Natural killer cell (primary cell): ENCODE results near the gene CEP170B. TPM values are rescaled to one million over a fixed set of nuclear protein-coding genes. Genes with fewer than 3 reads are reported as not detected.
"Not testable (repeated sequence)": the region's sequence is repeated elsewhere in the genome, so short reads cannot be mapped to it uniquely, and the experiment has no call there.

Experiments used
- ATAC-seq, 3 donors: fragments of 150-1000 bp in 2 of 3; fragments of 200-7000 bp in 1 of 3; cut with Tn5 transposase; 1 replicate in 1 of 3; 2 replicates in 2 of 3; pipeline ENCODE4 v1.10.0; 2021; ENCODE audit warnings: mild to moderate bottlenecking in 2 of 3, moderate library complexity in 2 of 3
- DNase-seq, 2 donors: peaks; one replicate each; pipeline versions ENCODE4 v3.0.0 to v3.0.0-alpha.2; 2013 to 2021; ENCODE audit warnings: mixed read lengths in 1 of 2
- H3K27ac ChIP-seq: one replicate; pipeline ENCODE4 v1.5.1; 2013; ENCODE audit warnings: mild to moderate bottlenecking, low read length
- H3K27me3 ChIP-seq: one replicate; pipeline ENCODE4 v1.6.1; 2013; ENCODE audit warnings: low read length; ENCODE audit not compliant: control insufficient read depth, insufficient read depth
- H3K36me3 ChIP-seq: one replicate; pipeline ENCODE4 v1.6.1; 2013; ENCODE audit warnings: low read length; ENCODE audit not compliant: control insufficient read depth, insufficient read depth
- H3K4me1 ChIP-seq: one replicate; pipeline ENCODE4 v1.6.1; 2013; ENCODE audit warnings: low read length; ENCODE audit not compliant: control insufficient read depth, insufficient read depth
- H3K4me3 ChIP-seq: one replicate; pipeline ENCODE4 v1.5.1; 2013; ENCODE audit warnings: low read length
- H3K9me3 ChIP-seq: one replicate; pipeline ENCODE4 v1.6.1; 2013; ENCODE audit warnings: low read length; ENCODE audit not compliant: control insufficient read depth, insufficient read depth
- H3K27ac Mint-ChIP-seq, 2 donors: one replicate each; pipeline ENCODE4 v1.8.0; 2022; ENCODE audit warnings: mild to moderate bottlenecking in 2 of 2, mixed read lengths in 2 of 2, moderate library complexity in 1 of 2
- H3K27me3 Mint-ChIP-seq, 2 donors: one replicate each; pipeline ENCODE4 v1.8.0; 2022; ENCODE audit warnings: low read depth in 2 of 2, mixed read lengths in 2 of 2
- H3K36me3 Mint-ChIP-seq: one replicate; pipeline ENCODE4 v1.8.0; 2022; ENCODE audit warnings: mixed read lengths
- H3K4me1 Mint-ChIP-seq, 2 donors: one replicate each; pipeline ENCODE4 v1.8.0; 2022; ENCODE audit warnings: mixed read lengths in 2 of 2
- H3K4me3 Mint-ChIP-seq: one replicate; pipeline ENCODE4 v1.8.0; 2022; ENCODE audit warnings: mild to moderate bottlenecking, moderate library complexity, mixed read lengths
- H3K9me3 Mint-ChIP-seq, 2 donors: one replicate each; pipeline ENCODE4 v1.8.0; 2022; ENCODE audit warnings: mixed read lengths in 2 of 2
- WGBS: methylation state at CpG from one replicate; pipeline ENCODE4 v1.1.7; 2013; ENCODE audit warnings: missing lambda C conversion rate; ENCODE audit not compliant: insufficient coverage; 5-methylcytosine and 5-hydroxymethylcytosine counted together
- intact Hi-C: fragments of 100-400 bp; cut with micrococcal nuclease; formaldehyde crosslinking; loops from one replicate; pipeline ENCODE4 v1.14.2; 2022
- total RNA-seq, 4 donors: library from RNA; stranded (reverse); fragments of 120-200 nt in 1 of 4; gene quantifications; one replicate each; pipeline versions ENCODE4 v1.2.3 to v1.2.4, GENCODE V29; 2013 to 2022
- TF ChIP-seq, protein P1 (sequence below): fragments of 200-600 bp; IDR thresholded peaks from one replicate; pipeline ENCODE4 v1.8.0; 2022; ENCODE audit warnings: antibody characterized with exemption

CEP170B gene
- total RNA-seq, 3 donors from 2014 or later (not counting 1 experiment from before 2014, with no cell fraction given), result 0.24 to 0.72 (median 0.30) TPM

DNA sequence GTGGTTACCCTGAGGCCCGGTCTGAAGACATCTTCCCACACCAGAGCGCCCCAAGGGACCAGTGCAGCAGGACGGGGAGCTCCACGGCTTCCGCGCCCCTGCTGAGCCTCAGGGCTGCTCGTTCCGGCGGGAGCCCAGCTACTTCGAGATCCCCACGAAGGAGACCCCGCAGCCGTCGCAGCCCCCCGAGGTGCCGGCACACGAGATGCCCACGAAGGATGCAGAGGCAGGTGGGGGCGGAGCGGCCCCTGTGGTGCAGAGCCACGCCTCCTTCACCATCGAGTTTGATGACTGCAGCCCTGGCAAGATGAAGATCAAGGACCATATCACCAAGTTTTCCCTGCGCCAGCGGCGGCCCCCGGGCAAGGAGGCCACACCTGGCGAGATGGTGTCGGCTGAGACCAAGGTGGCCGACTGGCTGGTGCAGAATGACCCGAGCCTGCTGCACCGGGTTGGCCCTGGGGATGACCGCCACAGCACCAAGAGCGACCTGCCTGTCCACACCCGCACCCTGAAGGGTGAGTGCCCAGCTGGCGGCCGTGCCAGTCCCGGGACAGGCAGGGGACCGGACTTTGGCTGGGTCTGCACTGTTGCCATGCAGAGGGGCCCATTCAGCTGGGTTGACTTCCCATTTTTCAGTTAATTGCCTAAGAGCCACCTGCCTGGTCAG lies 18.1 kb downstream of the CEP170B start:
- DNase-seq (no peak), ATAC-seq (no peak)
- no peak overlapping the region for H3K27ac Mint-ChIP-seq
- no peaks in the 10 kb centered on the region for H3K36me3 Mint-ChIP-seq
- no peaks in the 10 kb centered on the region for H3K27me3 Mint-ChIP-seq
- TF ChIP-seq, protein P1, sequence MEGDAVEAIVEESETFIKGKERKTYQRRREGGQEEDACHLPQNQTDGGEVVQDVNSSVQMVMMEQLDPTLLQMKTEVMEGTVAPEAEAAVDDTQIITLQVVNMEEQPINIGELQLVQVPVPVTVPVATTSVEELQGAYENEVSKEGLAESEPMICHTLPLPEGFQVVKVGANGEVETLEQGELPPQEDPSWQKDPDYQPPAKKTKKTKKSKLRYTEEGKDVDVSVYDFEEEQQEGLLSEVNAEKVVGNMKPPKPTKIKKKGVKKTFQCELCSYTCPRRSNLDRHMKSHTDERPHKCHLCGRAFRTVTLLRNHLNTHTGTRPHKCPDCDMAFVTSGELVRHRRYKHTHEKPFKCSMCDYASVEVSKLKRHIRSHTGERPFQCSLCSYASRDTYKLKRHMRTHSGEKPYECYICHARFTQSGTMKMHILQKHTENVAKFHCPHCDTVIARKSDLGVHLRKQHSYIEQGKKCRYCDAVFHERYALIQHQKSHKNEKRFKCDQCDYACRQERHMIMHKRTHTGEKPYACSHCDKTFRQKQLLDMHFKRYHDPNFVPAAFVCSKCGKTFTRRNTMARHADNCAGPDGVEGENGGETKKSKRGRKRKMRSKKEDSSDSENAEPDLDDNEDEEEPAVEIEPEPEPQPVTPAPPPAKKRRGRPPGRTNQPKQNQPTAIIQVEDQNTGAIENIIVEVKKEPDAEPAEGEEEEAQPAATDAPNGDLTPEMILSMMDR, result no peak
- no peaks in the 10 kb centered on the region for H3K4me1 Mint-ChIP-seq
- Histone ChIP-seq H3K9me3 (no peaks in the 10 kb centered on the region), H3K4me3 (no peak overlapping the region), H3K27ac (no peak overlapping the region), H3K27me3 (no peaks in the 10 kb centered on the region), H3K4me1 (no peaks in the 10 kb centered on the region), H3K36me3 (no peaks in the 10 kb centered on the region)
- no peak overlapping the region for H3K4me3 Mint-ChIP-seq
- H3K9me3 Mint-ChIP-seq, result no peaks in the 10 kb centered on the region
- WGBS, result 83% methylated on average over 38 of the region's 38 CpGs
- intact Hi-C loops, result no loop called here

- no peak for DNase-seq
- H3K4me1 ChIP-seq, result no peaks in the 10 kb centered on the region
- H3K9me3 ChIP-seq, result no peaks in the 10 kb centered on the region
- Mint-ChIP-seq H3K27me3 (no peaks in the 10 kb centered on the region), H3K36me3 (no peaks in the 10 kb centered on the region), H3K9me3 (no peaks in the 10 kb centered on the region), H3K4me1 (no peaks in the 10 kb centered on the region), H3K4me3 (no peak overlapping the region), H3K27ac (no peak overlapping the region)
- H3K27ac ChIP-seq, result no peak overlapping the region
- H3K27me3 ChIP-seq, result no peaks in the 10 kb centered on the region
- TF ChIP-seq, protein P1, result no peak
- intact Hi-C loops, result no loop called here
- ATAC-seq, result no peak
- WGBS, result 94% methylated on average over 49 of the region's 49 CpGs
- H3K36me3 ChIP-seq, result no peaks in the 10 kb centered on the region
- no peak overlapping the region for H3K4me3 ChIP-seq
Observed at GRCh38 chr14:104883681-104884361, 18.8 kb downstream of the CEP170B start.

DNA sequence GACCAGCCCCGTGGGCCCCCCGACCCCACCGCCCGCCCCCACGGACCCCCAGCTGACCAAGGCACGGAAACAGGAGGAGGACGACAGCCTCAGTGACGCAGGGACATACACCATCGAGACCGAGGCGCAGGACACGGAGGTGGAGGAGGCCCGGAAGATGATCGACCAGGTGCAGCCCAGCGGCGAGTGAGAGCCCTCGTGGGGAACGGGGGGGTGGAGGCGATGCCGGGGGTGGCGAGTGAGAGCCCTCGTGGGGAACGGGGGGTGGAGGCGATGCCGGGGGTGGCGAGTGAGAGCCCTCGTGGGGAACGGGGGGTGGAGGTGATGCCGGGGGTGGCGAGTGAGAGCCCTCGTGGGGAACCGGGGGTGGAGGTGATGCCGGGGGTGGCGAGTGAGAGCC lies 19.3 kb downstream of the CEP170B start:
- not testable (repeated sequence) for H3K27me3 Mint-ChIP-seq, H3K27ac Mint-ChIP-seq, H3K36me3 Mint-ChIP-seq

DNA sequence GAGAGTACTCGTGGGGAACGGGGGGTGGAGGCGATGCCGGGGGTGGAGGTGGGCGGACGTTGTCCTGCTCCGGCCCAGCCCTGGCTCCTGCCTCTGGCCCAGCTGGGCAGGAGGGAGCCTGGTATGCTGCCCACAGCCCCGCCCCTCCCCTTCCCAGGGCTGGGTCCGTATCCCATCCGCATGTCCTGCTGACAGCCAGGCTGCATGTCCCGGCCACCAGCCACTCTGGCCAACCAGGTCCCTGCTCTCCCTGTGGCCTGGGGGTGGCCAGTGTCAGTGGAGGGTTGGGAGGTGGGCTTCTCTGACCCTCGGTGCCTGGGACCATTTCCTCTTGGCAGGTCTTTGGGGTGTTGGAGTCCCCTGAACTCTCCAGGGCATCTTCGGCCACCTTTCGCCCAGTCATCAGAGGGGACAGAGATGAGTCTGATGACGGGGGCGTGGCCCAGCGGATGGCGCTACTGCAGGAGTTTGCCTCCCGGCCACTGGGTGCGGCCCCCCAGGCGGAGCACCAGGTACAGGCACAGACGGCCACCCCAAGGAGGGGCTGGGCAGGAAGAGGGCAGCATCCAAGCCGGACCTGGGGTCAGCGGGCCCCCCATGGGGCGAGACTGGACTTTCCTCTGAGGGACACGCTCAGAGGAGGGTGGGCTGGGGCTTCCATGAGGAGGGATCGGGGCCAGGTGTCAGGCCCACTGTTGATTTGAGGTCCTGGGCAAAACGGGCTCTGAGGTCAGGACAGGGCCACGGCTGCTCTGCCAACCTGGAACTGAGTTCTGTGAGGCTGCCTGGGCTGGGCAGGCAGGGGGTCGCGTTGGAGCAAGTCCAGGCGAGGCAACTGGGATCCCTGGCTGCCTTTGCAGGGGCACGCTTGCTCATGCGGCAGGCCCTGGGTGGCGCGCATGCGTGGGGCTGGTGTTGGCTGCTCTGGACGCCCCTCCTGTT lies 20.2 kb downstream of the CEP170B start:
- Mint-ChIP-seq H3K4me1 (no peaks in the 10 kb centered on the region), H3K4me3 (no peak overlapping the region), H3K9me3 (no peaks in the 10 kb centered on the region), H3K27ac (no peak overlapping the region), H3K27me3 (no peaks in the 10 kb centered on the region), H3K36me3 (no peaks in the 10 kb centered on the region)
- ATAC-seq (no peak), DNase-seq (no peak)
- H3K36me3 ChIP-seq, result no peaks in the 10 kb centered on the region
- no peak overlapping the region for H3K4me3 ChIP-seq
- no peaks in the 10 kb centered on the region for H3K27me3 ChIP-seq
- WGBS, result 92% methylated on average over 38 of the region's 38 CpGs
- no peaks in the 10 kb centered on the region for H3K9me3 ChIP-seq
- H3K27ac ChIP-seq, result no peak overlapping the region
- intact Hi-C loops, result no loop called here
- TF ChIP-seq, protein P1, result no peak
- no peaks in the 10 kb centered on the region for H3K4me1 ChIP-seq

More for the DNA sequence above, 19.3 kb downstream of the CEP170B start:
- H3K27ac ChIP-seq, H3K4me1 Mint-ChIP-seq, H3K9me3 Mint-ChIP-seq, H3K27me3 ChIP-seq, H3K4me1 ChIP-seq, ATAC-seq, H3K9me3 ChIP-seq, DNase-seq, intact Hi-C loops, H3K4me3 Mint-ChIP-seq, H3K36me3 ChIP-seq, H3K4me3 ChIP-seq: not testable (repeated sequence)
- 77% methylated on average over 21 of the region's 34 CpGs for WGBS
